ENCODE measurements around the gene GAS1.

Gene GAS1

DNA sequence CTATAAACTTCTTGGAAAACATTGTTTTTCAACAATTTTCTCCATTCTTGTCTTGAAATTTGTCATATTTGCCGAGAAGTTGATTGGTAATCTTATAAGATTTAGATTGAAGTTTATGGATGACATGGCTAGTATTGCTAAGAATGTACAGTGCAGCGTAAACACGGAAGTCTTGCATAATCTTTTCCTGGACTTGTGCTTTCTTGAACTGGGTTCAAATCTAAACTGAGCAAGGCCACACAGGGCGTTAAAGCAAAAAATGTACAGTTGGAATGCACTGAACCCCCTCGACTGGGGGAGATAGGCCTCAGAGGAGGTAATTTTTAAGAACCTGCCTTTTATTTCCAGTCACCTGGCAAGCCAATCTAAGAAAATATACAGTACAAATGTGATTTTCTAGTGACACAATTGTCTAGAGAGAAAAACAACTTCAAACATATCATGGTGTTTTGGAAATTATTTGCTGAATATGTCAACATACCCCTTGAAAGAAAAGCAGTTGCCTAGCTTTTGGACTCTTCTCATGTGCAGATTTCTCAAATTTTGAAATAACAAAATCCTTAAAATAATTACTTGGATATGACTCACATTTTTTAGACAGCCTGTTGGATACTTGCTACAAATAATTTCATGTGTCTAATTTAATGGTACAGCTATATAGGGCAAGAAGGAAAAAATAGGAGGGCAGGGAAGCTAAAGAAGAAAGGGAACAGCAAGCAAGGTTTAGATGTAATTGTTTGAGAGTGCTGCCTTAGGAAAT, 18.5 kb upstream of the GAS1 start:
- peaks cover 0 to 5% (median 0%) of the 10 kb centered on the region in 5 experiments for H3K27me3 ChIP-seq (replicated peaks in 2 of 5; ENCODE audit: control insufficient read depth in 4 of 5, insufficient read depth in 5 of 5, low read length in 4 of 5)
- no peak overlapping the region for H3K4me3 ChIP-seq (ENCODE audit: control insufficient read depth in 1 of 7, extremely low read depth in 1 of 7, insufficient read depth in 4 of 7, low read depth in 2 of 7, low read length in 6 of 7)
- DNase-seq: no peak
- H3K9me3 ChIP-seq (ENCODE audit: control extremely low read depth in 1 of 5, control insufficient read depth in 4 of 5, insufficient read depth in 2 of 5, low read depth in 1 of 5, low read length in 4 of 5): no peaks in the 10 kb centered on the region
- ChIA-PET POLR2A (no interaction called here), CTCF (no interaction called here)
- WGBS (ENCODE audit: insufficient coverage): 88% methylated on average over 3 of the region's 5 CpGs
- H3K4me1 ChIP-seq (ENCODE audit: control extremely low read depth in 1 of 4, control insufficient read depth in 4 of 4, insufficient read depth in 4 of 4, low read length in 3 of 4): no peaks in the 10 kb centered on the region
- no peak overlapping the region for H3K27ac ChIP-seq (ENCODE audit: insufficient read depth in 1 of 2, low read depth in 1 of 2, low read length in 2 of 2, poor library complexity in 1 of 2, severe bottlenecking in 2 of 2)
- no peaks in the 10 kb centered on the region for H3K36me3 ChIP-seq (ENCODE audit: control insufficient read depth in 4 of 4, insufficient read depth in 4 of 4, low read length in 3 of 4)

- CTCF ChIA-PET: no interaction called here
- no peaks in the 10 kb centered on the region for H3K36me3 ChIP-seq (ENCODE audit: control insufficient read depth in 4 of 4, insufficient read depth in 4 of 4, low read length in 3 of 4)
- no peak overlapping the region for H3K27ac ChIP-seq (ENCODE audit: insufficient read depth in 1 of 2, low read depth in 1 of 2, low read length in 2 of 2, poor library complexity in 1 of 2, severe bottlenecking in 2 of 2)
- POLR2A ChIA-PET: no interaction called here
- peaks cover 0 to 12% (median 2%) of the 10 kb centered on the region in 5 experiments for H3K27me3 ChIP-seq (replicated peaks in 2 of 5; ENCODE audit: control insufficient read depth in 4 of 5, insufficient read depth in 5 of 5, low read length in 4 of 5)
- no peaks in the 10 kb centered on the region for H3K9me3 ChIP-seq (ENCODE audit: control extremely low read depth in 1 of 5, control insufficient read depth in 4 of 5, insufficient read depth in 2 of 5, low read depth in 1 of 5, low read length in 4 of 5)
- no peak for DNase-seq
- no peak overlapping the region for H3K4me3 ChIP-seq (ENCODE audit: control insufficient read depth in 1 of 7, extremely low read depth in 1 of 7, insufficient read depth in 4 of 7, low read depth in 2 of 7, low read length in 6 of 7)
- 90% methylated on average over 9 of the region's 9 CpGs for WGBS (ENCODE audit: insufficient coverage)
- H3K4me1 ChIP-seq (ENCODE audit: control extremely low read depth in 1 of 4, control insufficient read depth in 4 of 4, insufficient read depth in 4 of 4, low read length in 3 of 4): no peaks in the 10 kb centered on the region
Measured at GRCh38 chr9:86962692-86963091, 15.4 kb upstream of the GAS1 start.

DNA sequence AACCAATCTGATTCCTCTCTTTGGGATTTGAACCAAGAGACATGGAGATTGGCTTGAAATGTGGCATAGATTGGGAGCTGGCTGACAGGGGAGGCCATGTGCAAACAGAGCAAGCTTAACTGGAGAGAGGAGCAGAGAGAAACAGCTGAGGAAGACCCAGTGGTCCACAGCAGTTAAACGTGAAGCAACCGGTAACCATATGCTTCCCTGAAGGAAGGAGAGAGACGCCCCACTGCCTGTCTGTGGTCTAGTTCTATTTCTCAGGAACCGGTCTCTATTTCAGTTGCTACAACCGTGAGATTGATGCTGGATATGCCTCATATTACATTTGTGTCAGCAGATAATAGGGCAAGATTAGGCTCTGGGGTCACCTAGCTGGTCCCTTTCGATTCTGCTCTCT, 13.6 kb upstream of the GAS1 start:
- Histone ChIP-seq H3K4me3 (ENCODE audit: control insufficient read depth in 1 of 7, extremely low read depth in 1 of 7, insufficient read depth in 4 of 7, low read depth in 2 of 7, low read length in 6 of 7) (no peak overlapping the region), H3K27ac (ENCODE audit: insufficient read depth in 1 of 2, low read depth in 1 of 2, low read length in 2 of 2, poor library complexity in 1 of 2, severe bottlenecking in 2 of 2) (no peak overlapping the region), H3K9me3 (ENCODE audit: control extremely low read depth in 1 of 5, control insufficient read depth in 4 of 5, insufficient read depth in 2 of 5, low read depth in 1 of 5, low read length in 4 of 5) (no peaks in the 10 kb centered on the region), H3K36me3 (ENCODE audit: control insufficient read depth in 4 of 4, insufficient read depth in 4 of 4, low read length in 3 of 4) (no peaks in the 10 kb centered on the region), H3K4me1 (ENCODE audit: control extremely low read depth in 1 of 4, control insufficient read depth in 4 of 4, insufficient read depth in 4 of 4, low read length in 3 of 4) (no peaks in the 10 kb centered on the region), H3K27me3 (replicated peaks in 2 of 5; ENCODE audit: control insufficient read depth in 4 of 5, insufficient read depth in 5 of 5, low read length in 4 of 5) (peaks cover 0 to 12% (median 2%) of the 10 kb centered on the region in 5 experiments)
- 41% methylated on average over 5 of the region's 6 CpGs for WGBS (ENCODE audit: insufficient coverage)
- CTCF ChIA-PET: interaction anchor here (1.0 kb wide), 1 partner anchor 10 kb away, joined by 4 read pairs; no protein-coding TSS in a partner anchor
- POLR2A ChIA-PET: no interaction called here
- DNase-seq: peak in 1 of 3 donors; percentile 48

DNA sequence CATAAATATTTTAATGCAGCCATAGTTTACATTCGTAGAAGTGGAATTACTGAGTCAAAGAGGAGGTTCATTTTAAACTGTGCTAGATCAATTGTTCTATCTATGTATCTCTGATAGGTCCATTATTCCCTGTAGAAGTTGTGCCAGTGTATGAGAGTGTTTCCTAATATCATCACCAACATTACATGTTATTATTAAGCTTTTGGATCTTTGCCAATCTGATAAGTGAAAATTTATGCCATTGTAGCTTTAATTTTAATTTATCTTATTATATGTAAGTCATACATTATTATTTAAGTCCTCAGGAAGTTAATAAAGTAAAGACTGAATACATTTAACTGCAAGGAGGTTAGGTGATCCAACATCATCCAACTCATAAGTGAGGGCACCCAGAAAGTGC, 10.9 kb upstream of the GAS1 start:
- DNase-seq: no peak
- Histone ChIP-seq H3K27ac (ENCODE audit: insufficient read depth in 1 of 2, low read depth in 1 of 2, low read length in 2 of 2, poor library complexity in 1 of 2, severe bottlenecking in 2 of 2) (no peak overlapping the region), H3K36me3 (ENCODE audit: control insufficient read depth in 4 of 4, insufficient read depth in 4 of 4, low read length in 3 of 4) (no peaks in the 10 kb centered on the region), H3K27me3 (replicated peaks in 2 of 5; ENCODE audit: control insufficient read depth in 4 of 5, insufficient read depth in 5 of 5, low read length in 4 of 5) (peaks cover 0 to 12% (median 2%) of the 10 kb centered on the region in 5 experiments), H3K4me3 (ENCODE audit: control insufficient read depth in 1 of 7, extremely low read depth in 1 of 7, insufficient read depth in 4 of 7, low read depth in 2 of 7, low read length in 6 of 7) (no peak overlapping the region), H3K4me1 (ENCODE audit: control extremely low read depth in 1 of 4, control insufficient read depth in 4 of 4, insufficient read depth in 4 of 4, low read length in 3 of 4) (no peaks in the 10 kb centered on the region), H3K9me3 (ENCODE audit: control extremely low read depth in 1 of 5, control insufficient read depth in 4 of 5, insufficient read depth in 2 of 5, low read depth in 1 of 5, low read length in 4 of 5) (no peaks in the 10 kb centered on the region)
- no CpG with 5 or more reads among the region's 1 CpG for WGBS (ENCODE audit: insufficient coverage)
- ChIA-PET CTCF (no interaction called here), POLR2A (no interaction called here)

DNA sequence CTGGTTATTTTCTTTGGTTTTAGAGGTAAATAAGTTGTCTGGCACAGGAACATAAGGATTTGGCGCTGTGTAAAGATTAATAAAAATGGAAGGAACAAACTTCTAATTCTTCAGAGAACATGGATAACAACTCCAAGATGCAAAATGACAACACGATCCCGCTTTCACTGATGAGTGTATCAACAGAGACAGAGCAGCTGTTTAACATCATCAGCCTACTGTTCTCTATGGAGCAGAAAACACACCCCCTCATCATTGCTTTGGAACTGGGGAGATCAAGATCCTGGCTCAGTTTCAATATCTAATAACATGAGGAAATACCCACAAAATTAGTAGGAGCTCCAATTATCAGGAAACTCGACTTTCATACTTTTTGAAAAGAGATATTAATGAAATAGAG, 8.3 kb upstream of the GAS1 start:
- POLR2A ChIA-PET: no interaction called here
- CTCF ChIA-PET: interaction anchor here (1.3 kb wide), 1 partner anchor 22 kb away, joined by 3 read pairs; no protein-coding TSS in a partner anchor
- WGBS (ENCODE audit: insufficient coverage): 100% methylated on average over 1 of the region's 4 CpGs
- Histone ChIP-seq H3K36me3 (ENCODE audit: control insufficient read depth in 4 of 4, insufficient read depth in 4 of 4, low read length in 3 of 4) (no peaks in the 10 kb centered on the region), H3K27me3 (replicated peaks in 2 of 5; ENCODE audit: control insufficient read depth in 4 of 5, insufficient read depth in 5 of 5, low read length in 4 of 5) (peaks cover 0 to 6% (median 2%) of the 10 kb centered on the region in 5 experiments), H3K4me3 (ENCODE audit: control insufficient read depth in 1 of 7, extremely low read depth in 1 of 7, insufficient read depth in 4 of 7, low read depth in 2 of 7, low read length in 6 of 7) (no peak overlapping the region), H3K4me1 (ENCODE audit: control extremely low read depth in 1 of 4, control insufficient read depth in 4 of 4, insufficient read depth in 4 of 4, low read length in 3 of 4) (no peaks in the 10 kb centered on the region), H3K27ac (ENCODE audit: insufficient read depth in 1 of 2, low read depth in 1 of 2, low read length in 2 of 2, poor library complexity in 1 of 2, severe bottlenecking in 2 of 2) (no peak overlapping the region), H3K9me3 (ENCODE audit: control extremely low read depth in 1 of 5, control insufficient read depth in 4 of 5, insufficient read depth in 2 of 5, low read depth in 1 of 5, low read length in 4 of 5) (peaks cover 0 to 8% (median 4%) of the 10 kb centered on the region in 5 experiments)
- no peak for DNase-seq

- POLR2A ChIA-PET: no interaction called here
- 100% methylated on average over 2 of the region's 2 CpGs for WGBS (ENCODE audit: insufficient coverage)
- no peak overlapping the region for H3K4me3 ChIP-seq (ENCODE audit: control insufficient read depth in 1 of 7, extremely low read depth in 1 of 7, insufficient read depth in 4 of 7, low read depth in 2 of 7, low read length in 6 of 7)
- no peaks in the 10 kb centered on the region for H3K4me1 ChIP-seq (ENCODE audit: control extremely low read depth in 1 of 4, control insufficient read depth in 4 of 4, insufficient read depth in 4 of 4, low read length in 3 of 4)
- H3K27me3 ChIP-seq (replicated peaks in 2 of 5; ENCODE audit: control insufficient read depth in 4 of 5, insufficient read depth in 5 of 5, low read length in 4 of 5): peaks cover 0 to 4% (median 2%) of the 10 kb centered on the region in 5 experiments
- H3K27ac ChIP-seq (ENCODE audit: insufficient read depth in 1 of 2, low read depth in 1 of 2, low read length in 2 of 2, poor library complexity in 1 of 2, severe bottlenecking in 2 of 2): no peak overlapping the region
- DNase-seq: no peak
- H3K9me3 ChIP-seq (ENCODE audit: control extremely low read depth in 1 of 5, control insufficient read depth in 4 of 5, insufficient read depth in 2 of 5, low read depth in 1 of 5, low read length in 4 of 5): peaks cover 0 to 8% (median 4%) of the 10 kb centered on the region in 5 experiments
- CTCF ChIA-PET: interaction anchor here (1.3 kb wide), 1 partner anchor 22 kb away, joined by 3 read pairs; no protein-coding TSS in a partner anchor
- no peaks in the 10 kb centered on the region for H3K36me3 ChIP-seq (ENCODE audit: control insufficient read depth in 4 of 4, insufficient read depth in 4 of 4, low read length in 3 of 4)
Measured at GRCh38 chr9:86955042-86955441, 7.7 kb upstream of the GAS1 start.

GRCh38 chr9:86953181-86953580, 5.9 kb upstream of the GAS1 start:
- H3K9me3 ChIP-seq (ENCODE audit: control extremely low read depth in 1 of 5, control insufficient read depth in 4 of 5, insufficient read depth in 2 of 5, low read depth in 1 of 5, low read length in 4 of 5): peaks cover 0 to 8% (median 4%) of the 10 kb centered on the region in 5 experiments
- POLR2A ChIA-PET: no interaction called here
- H3K4me1 ChIP-seq (ENCODE audit: control extremely low read depth in 1 of 4, control insufficient read depth in 4 of 4, insufficient read depth in 4 of 4, low read length in 3 of 4): peaks cover 3 to 8% (median 6%) of the 10 kb centered on the region in 4 experiments
- no peak overlapping the region for H3K27ac ChIP-seq (ENCODE audit: insufficient read depth in 1 of 2, low read depth in 1 of 2, low read length in 2 of 2, poor library complexity in 1 of 2, severe bottlenecking in 2 of 2)
- H3K4me3 ChIP-seq (ENCODE audit: control insufficient read depth in 1 of 7, extremely low read depth in 1 of 7, insufficient read depth in 4 of 7, low read depth in 2 of 7, low read length in 6 of 7): no peak overlapping the region
- peaks cover 0 to 8% (median 0%) of the 10 kb centered on the region in 5 experiments for H3K27me3 ChIP-seq (replicated peaks in 2 of 5; ENCODE audit: control insufficient read depth in 4 of 5, insufficient read depth in 5 of 5, low read length in 4 of 5)
- 92% methylated on average over 3 of the region's 5 CpGs for WGBS (ENCODE audit: insufficient coverage)
- no peak for DNase-seq
- H3K36me3 ChIP-seq (ENCODE audit: control insufficient read depth in 4 of 4, insufficient read depth in 4 of 4, low read length in 3 of 4): no peaks in the 10 kb centered on the region
- CTCF ChIA-PET: no interaction called here

Measured in common myeloid progenitor, CD34-positive (primary cell).